ENCODE data around the gene PARP1.

Gene PARP1

GRCh38 chr1:226404904-226405222, 3.0 kb downstream of the PARP1 start:
- DNase-seq, result no peak

GRCh38 chr1:226404063-226404903, 3.6 kb downstream of the PARP1 start:
- no peak for DNase-seq

GRCh38 chr1:226403201-226404034, 4.5 kb downstream of the PARP1 start:
- no peak for DNase-seq

GRCh38 chr1:226402739-226403165, 5.1 kb downstream of the PARP1 start:
- no peak for DNase-seq

- no peak for DNase-seq
Measured at GRCh38 chr1:226401355-226402303, 6.3 kb downstream of the PARP1 start.

- no peak for DNase-seq
Measured at GRCh38 chr1:226400519-226401354, 7.2 kb downstream of the PARP1 start.

GRCh38 chr1:226397955-226398636, 9.8 kb downstream of the PARP1 start:
- no peak for DNase-seq

- no peak for DNase-seq
Measured at GRCh38 chr1:226397011-226397926, 10.6 kb downstream of the PARP1 start.

GRCh38 chr1:226395753-226396152, 12.1 kb downstream of the PARP1 start:
- no peak for DNase-seq

- no peak for DNase-seq
Measured at GRCh38 chr1:226394462-226394861, 13.4 kb downstream of the PARP1 start.

- DNase-seq, result no peak
Measured at GRCh38 chr1:226390681-226391080, 17.2 kb downstream of the PARP1 start.

GRCh38 chr1:226388131-226388530, 19.8 kb downstream of the PARP1 start:
- no peak for DNase-seq

- DNase-seq, result no peak
Measured at GRCh38 chr1:226384717-226385116, 23.2 kb downstream of the PARP1 start.

- DNase-seq, result no peak
Measured at GRCh38 chr1:226384040-226384439, 23.9 kb downstream of the PARP1 start.

- no peak for DNase-seq
Measured at GRCh38 chr1:226382030-226382429, 25.9 kb downstream of the PARP1 start.

- DNase-seq, result no peak
Measured at GRCh38 chr1:226381226-226381998, 26.5 kb downstream of the PARP1 start.

- no peak for DNase-seq
Measured at GRCh38 chr1:226378071-226378470, 29.8 kb downstream of the PARP1 start.

- DNase-seq, result no peak
Measured at GRCh38 chr1:226376300-226376699, 31.6 kb downstream of the PARP1 start.

GRCh38 chr1:226373376-226373775, 34.5 kb downstream of the PARP1 start:
- DNase-seq, result no peak

Data from CD4-positive, alpha-beta T cell treated with Interleukin-17A for 4 hours (primary cell).